Neuron (in vitro differentiated cells): ENCODE data around the gene RALGDS.

Experiments
- H2AFZ ChIP-seq: one replicate; pipeline ENCODE4 v1.6.1; 2013; ENCODE audit warnings: low read depth, mild to moderate bottlenecking, inconsistent platforms, low read length, moderate library complexity
- H3K27me3 ChIP-seq: one replicate; pipeline ENCODE4 v1.6.1; 2013; ENCODE audit warnings: low read length; ENCODE audit not compliant: insufficient read depth
- H3K36me3 ChIP-seq: one replicate; pipeline ENCODE4 v1.6.1; 2013; ENCODE audit warnings: low read length; ENCODE audit not compliant: insufficient read depth
- H3K4me1 ChIP-seq: one replicate; pipeline ENCODE4 v1.6.1; 2013; ENCODE audit warnings: low read length; ENCODE audit not compliant: insufficient read depth
- H3K4me3 ChIP-seq: 2 replicates; pipeline ENCODE4 v1.5.1; 2013; ENCODE audit warnings: mild to moderate bottlenecking, low read length, moderate library complexity
- H3K9me3 ChIP-seq: one replicate; pipeline ENCODE4 v1.6.1; 2013; ENCODE audit warnings: low read length

The RALGDS gene

GRCh38 chr9:133146746-133147411, 25.8 kb upstream of the RALGDS start:
- H3K4me1 ChIP-seq = peaks cover 48% of the 10 kb centered on the region
- no peaks in the 10 kb centered on the region for H3K36me3 ChIP-seq
- no peaks in the 10 kb centered on the region for H3K9me3 ChIP-seq
- no peak overlapping the region for H2AFZ ChIP-seq
- peak overlapping the region; percentile 66 for H3K4me3 ChIP-seq
- H3K27me3 ChIP-seq = no peaks in the 10 kb centered on the region

GRCh38 chr9:133144904-133145851, 24.1 kb upstream of the RALGDS start:
- Histone ChIP-seq H3K36me3 (no peaks in the 10 kb centered on the region), H3K9me3 (no peaks in the 10 kb centered on the region), H2AFZ (no peak overlapping the region), H3K27me3 (no peaks in the 10 kb centered on the region), H3K4me3 (no peak overlapping the region), H3K4me1 (peaks cover 53% of the 10 kb centered on the region)

- no peaks in the 10 kb centered on the region for H3K27me3 ChIP-seq
- H2AFZ ChIP-seq = peak overlapping the region; percentile 29
- H3K9me3 ChIP-seq = no peaks in the 10 kb centered on the region
- H3K4me3 ChIP-seq = peak overlapping the region; percentile 41
- peaks cover 50% of the 10 kb centered on the region for H3K4me1 ChIP-seq
- no peaks in the 10 kb centered on the region for H3K36me3 ChIP-seq
Measured at GRCh38 chr9:133144142-133144903, 23.3 kb upstream of the RALGDS start.

DNA sequence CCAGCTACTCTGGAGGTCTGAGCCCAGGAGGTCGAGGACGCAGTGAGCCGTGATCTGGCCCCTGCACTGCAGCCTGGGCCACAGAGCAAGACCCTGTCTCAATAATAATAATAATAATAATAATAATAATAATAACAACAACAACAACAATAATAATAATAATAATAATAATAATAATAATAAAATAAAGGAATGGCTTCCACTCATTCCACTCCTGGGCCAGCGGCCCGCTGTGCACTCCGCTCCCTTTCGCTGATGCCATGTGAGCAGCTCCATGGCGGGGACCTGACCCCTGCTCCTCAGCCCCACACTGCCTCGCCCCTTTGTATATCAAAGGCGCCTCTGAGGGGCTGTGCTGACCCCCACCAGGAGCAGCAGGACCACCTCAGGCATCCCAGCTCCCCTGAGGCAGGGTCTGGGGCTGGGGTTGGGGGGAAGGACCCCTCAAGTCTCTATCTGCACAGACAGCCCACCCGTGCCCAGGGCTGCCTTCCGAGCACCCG, 22.6 kb upstream of the RALGDS start:
- H3K9me3 ChIP-seq = no peaks in the 10 kb centered on the region
- peak overlapping the region; percentile 29 for H2AFZ ChIP-seq
- no peak overlapping the region for H3K4me3 ChIP-seq
- peaks cover 50% of the 10 kb centered on the region for H3K4me1 ChIP-seq
- H3K36me3 ChIP-seq = peaks cover 2% of the 10 kb centered on the region
- H3K27me3 ChIP-seq = no peaks in the 10 kb centered on the region

DNA sequence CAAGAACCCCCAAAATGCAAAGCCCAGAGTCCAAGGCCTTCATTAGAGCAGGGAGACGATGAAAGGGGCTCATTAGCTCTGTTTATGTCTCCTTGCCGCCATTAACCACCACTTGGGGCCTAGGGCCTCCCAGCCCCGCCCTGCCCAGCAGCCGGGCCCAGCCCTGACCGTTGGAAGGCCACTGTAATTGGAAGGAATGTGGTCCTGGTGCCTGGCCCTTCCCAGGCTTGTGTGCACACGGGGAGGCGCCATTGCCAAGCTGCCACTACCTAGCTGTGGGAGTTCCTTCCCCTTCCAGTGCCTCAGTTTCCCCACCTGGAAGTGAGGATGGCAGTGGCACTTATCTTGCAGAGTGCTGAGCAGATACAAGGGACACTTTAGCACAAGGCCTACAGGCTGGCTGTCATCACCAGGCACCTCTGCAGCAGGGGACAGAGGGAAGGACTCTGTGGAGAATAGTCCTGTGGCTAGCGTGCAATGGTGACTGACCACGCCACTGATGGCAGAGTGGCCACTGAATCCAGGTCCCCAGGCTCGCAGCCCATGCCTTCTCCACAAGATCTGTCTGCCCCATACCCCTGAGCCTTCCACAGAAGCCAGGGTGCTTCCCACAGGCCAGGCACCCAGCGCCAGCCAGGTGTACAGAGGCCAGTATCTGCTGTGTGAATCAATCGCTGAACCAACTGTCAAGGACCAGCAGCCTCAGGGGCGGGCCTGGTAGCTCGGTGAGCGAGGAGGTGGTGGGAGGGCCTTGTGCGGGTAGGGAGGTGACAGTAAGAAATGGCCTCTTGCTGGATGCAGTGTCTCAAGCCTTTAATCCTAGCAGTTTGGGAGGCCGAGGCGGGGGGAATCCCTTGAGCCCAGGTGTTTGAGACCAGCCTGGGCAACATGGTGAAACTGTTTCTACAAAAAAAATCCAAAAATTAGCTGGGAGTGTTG, 21.9 kb upstream of the RALGDS start:
- Histone ChIP-seq H3K36me3 (peaks cover 2% of the 10 kb centered on the region), H3K4me3 (no peak overlapping the region), H3K4me1 (peaks cover 48% of the 10 kb centered on the region), H3K9me3 (no peaks in the 10 kb centered on the region), H2AFZ (no peak overlapping the region), H3K27me3 (no peaks in the 10 kb centered on the region)

DNA sequence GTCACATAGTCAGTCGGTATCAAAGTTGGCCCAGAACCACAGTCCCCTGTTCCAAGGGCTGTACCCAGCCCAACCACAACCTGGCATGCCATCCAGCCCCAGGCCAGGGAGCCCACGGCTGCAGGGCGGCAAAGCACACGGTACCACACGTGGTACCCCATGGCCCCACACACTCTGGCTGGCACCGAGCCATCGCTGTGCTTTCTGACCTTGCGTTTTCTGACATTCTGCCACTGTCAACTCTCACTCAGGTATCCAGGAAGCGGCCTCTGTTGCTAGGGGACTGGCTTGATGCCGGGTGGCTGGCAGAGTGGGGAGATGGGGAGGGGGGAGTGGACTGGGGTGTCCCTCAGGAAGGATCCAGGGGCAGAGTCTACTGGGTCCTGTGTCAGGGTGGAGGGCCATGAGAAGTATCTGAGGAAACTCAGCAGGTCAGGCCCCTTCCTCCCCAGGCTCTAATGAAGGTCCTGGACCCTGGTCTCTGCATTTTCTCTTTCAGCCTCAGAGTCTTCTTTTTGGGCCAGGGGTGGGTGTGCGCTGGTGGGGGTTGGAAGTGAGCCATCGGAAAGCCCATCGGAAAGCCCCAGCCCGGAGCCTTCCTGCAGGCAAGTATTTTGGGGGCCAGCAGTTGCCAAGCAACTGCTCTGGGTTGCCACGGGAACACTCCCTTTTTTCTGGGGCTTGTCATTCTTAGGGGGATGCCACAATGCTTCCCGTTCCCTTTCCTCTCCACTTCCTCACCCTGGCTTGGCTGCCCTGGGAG, 21.0 kb upstream of the RALGDS start:
- Histone ChIP-seq H3K36me3 (peaks cover 2% of the 10 kb centered on the region), H2AFZ (no peak overlapping the region), H3K9me3 (no peaks in the 10 kb centered on the region), H3K4me1 (peaks cover 40% of the 10 kb centered on the region), H3K4me3 (no peak overlapping the region), H3K27me3 (no peaks in the 10 kb centered on the region)

DNA sequence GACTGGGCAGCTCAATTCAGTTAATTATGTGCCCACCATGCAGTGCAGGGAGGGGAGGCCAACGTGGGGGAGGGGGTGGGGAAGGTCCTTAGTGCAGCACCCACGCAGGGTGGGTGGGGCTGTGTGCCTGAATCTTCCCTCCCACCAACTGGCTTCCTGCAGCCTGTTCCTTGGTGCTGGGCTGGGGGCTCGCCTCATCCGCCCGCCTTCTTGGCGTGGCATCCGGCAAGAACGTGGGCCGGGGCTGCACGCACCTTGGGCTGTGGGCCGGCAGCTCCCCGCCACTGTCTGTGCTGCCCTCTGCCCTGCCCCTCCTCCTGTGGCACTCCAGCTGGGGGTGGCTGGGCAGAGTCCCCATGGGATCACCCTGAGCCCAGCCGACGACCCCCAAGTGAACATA, 19.6 kb upstream of the RALGDS start:
- H3K9me3 ChIP-seq = no peaks in the 10 kb centered on the region
- H3K4me3 ChIP-seq = no peak overlapping the region
- peaks cover 2% of the 10 kb centered on the region for H3K36me3 ChIP-seq
- H3K27me3 ChIP-seq = no peaks in the 10 kb centered on the region
- H2AFZ ChIP-seq = no peak overlapping the region
- H3K4me1 ChIP-seq = peaks cover 33% of the 10 kb centered on the region

- Histone ChIP-seq H3K4me3 (no peak overlapping the region), H2AFZ (no peak overlapping the region), H3K36me3 (peaks cover 2% of the 10 kb centered on the region), H3K9me3 (no peaks in the 10 kb centered on the region), H3K27me3 (no peaks in the 10 kb centered on the region), H3K4me1 (peaks cover 33% of the 10 kb centered on the region)
Measured at GRCh38 chr9:133140174-133140505, 19.1 kb upstream of the RALGDS start.

- H3K4me1 ChIP-seq = peaks cover 27% of the 10 kb centered on the region
- H3K36me3 ChIP-seq = peaks cover 2% of the 10 kb centered on the region
- H3K9me3 ChIP-seq = no peaks in the 10 kb centered on the region
Measured at GRCh38 chr9:133139246-133140173, 18.5 kb upstream of the RALGDS start.

DNA sequence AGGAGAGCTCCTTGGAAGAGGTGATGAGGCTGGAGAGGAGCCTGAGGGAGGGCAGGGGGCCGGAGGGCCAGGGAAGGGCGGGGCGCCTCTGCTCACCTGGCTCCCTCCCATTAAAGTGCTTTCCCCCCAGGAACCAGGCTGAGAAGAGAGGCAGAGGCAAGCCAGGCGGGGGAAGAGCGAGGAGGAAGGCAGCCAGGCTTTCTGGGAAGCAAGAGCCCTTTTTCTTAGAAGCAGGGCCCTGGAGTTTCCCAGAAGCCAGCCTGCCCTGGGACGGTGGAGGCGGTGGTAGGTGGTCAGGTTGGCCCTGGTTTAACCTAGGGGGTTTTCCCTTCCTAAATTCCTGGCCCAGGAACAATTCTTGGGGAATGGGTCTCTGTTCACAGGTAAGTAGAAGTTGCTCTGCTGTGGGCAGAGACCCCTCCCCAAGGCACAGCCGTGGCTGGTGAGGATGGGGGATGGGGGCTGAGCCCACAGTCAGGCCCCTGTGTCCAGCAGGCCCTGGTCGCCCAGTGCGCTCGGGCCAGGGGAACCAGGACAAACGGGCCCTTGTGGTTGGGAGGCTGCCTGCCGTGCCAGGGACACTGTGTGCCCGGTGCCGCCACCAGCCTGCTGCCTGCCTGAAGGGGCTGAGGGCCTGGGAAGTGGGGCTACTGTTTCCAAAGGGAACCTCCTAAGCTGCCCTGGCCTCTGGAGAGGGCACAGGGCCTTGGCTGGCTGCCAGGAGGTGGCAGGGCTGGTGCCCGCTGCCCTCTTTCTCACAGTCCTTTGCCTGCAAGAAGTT, 16.6 kb upstream of the RALGDS start:
- Histone ChIP-seq H3K36me3 (peaks cover 2% of the 10 kb centered on the region), H3K27me3 (no peaks in the 10 kb centered on the region), H3K4me3 (no peak overlapping the region), H3K4me1 (peaks cover 31% of the 10 kb centered on the region), H2AFZ (no peak overlapping the region), H3K9me3 (no peaks in the 10 kb centered on the region)

More at GRCh38 chr9:133139246-133140173, 18.5 kb upstream of the RALGDS start:
- H3K27me3 ChIP-seq = no peaks in the 10 kb centered on the region
- H3K4me3 ChIP-seq = no peak overlapping the region
- H2AFZ ChIP-seq = no peak overlapping the region
